KBM-7 (cell line): ENCODE results near the gene CTSE.

Source experiments
- DNase-seq: peaks from one replicate; pipeline ENCODE4 v3.0.0-alpha.2; 2015
- in situ Hi-C: fragments of 300-500 bp; cut with MboI; formaldehyde crosslinking; loops from 2 replicates; pipeline ENCODE4 v1.14.3; 2020; ENCODE audit warnings: low sequenced_read_pairs, low pct_unique_long_range_greater_than_20kb, mixed read lengths

CTSE gene

GRCh38 chr1:205977402-205978014 is 46.2 kb downstream of the CTSE start:
- peak; percentile 84 for DNase-seq
- in situ Hi-C loops: no loop called here

DNA sequence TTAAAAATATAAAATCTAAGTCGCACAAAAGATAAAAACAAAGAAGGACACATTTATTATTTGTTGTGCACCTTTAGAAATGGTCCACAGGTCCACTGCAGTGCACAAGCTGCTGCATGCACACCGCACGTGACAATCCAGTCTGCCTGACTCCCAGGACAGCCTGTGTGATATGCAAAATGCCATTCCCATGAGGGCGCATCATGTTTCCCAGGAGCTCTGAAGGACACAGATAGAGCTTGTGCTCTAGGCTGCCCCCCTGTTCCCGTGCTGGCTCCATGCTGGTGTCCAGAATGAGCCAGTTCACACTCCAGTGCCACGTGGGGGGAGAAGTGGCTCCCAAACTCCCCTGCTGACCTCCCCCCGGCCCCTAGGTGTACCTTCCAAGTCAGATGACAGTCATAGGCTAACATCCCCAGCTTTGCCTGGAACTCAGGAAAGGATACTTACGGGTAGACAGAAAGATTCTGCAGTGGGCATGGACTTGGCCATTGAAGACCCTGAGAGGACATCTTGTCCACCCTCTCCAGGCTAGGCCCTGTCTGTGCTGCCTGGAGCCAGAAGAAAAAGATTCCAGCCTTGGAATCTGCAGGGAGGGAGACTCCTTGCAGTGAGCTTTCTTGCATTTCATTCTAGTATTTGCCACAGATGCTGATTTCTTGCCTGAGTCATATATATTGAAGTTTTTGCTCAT is 46.8 kb downstream of the CTSE start:
- in situ Hi-C loops: no loop called here
- no peak for DNase-seq

DNA sequence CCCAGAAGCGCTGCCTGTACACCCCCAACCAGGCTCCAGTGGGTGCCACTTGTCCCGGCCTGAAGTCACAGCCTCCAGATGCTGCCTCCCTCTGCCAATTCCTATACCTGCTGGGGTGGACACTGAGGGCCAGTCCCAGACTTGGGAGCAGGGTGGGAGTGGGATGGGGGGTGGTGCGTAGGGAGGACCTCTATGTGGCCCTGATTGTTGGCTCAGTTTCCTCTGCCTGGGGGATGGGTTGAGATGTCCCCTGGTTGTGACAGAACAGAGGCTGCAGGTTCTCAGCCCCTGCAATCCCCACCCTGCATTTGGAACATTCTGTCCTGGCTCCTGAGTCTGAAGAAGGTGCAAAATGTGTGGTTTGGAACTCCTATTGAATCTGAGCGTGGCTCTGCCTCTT is 47.7 kb downstream of the CTSE start:
- no peak for DNase-seq
- in situ Hi-C loops: no loop called here

- in situ Hi-C loops: no loop called here
- DNase-seq: no peak
Observed at GRCh38 chr1:205975387-205975998, 48.2 kb downstream of the CTSE start.

DNA sequence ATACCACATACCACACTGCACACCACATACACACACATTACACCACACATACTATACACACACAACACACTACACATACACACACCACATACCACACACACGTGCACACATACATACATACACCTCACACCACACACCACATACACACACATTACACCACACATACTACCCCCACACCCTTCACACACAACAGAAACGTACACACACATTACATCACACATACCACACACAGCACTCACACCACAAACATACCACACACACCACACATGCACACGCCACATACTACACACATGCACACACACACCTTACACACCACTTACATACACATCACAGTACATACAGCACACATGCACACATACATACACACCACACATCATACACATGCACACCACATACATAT is 49.0 kb downstream of the CTSE start:
- in situ Hi-C loops: loop anchor here (25.0 kb wide), 1 partner anchor 187 kb away; the partner anchor contains the start of gene RAB29

DNA sequence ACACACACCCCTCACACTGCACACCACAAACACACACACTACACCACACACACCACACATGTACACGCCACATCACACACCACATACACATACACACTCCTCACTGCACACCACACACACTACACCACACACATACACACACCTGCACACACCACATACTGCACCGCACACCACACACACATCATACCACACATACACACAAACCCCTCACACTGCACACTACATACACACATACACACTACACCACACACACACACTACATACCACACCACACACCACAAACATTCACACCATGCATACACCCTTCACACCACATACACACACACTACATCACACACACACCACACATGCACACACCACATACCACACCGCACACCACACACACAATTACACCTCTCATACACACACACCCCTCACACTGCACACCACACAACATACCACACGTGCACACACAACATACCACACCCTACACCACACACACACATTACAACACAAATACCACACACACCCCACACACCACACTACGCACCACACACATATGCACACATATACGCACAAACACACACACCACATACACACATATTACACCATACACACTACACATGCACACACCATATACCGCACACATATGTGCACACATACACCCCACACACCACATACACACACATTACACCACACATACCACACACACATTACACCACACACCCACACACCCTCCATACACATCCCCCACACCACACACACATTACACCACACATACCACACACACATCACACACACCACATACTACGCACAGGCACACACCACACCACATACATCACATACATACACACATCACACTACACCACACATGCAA is 50.1 kb downstream of the CTSE start:
- no peak for DNase-seq
- in situ Hi-C loops: loop anchor here (25.0 kb wide), 1 partner anchor 186 kb away; the partner anchor contains the start of gene RAB29

More for the DNA sequence above, 49.0 kb downstream of the CTSE start:
- no peak for DNase-seq

DNA sequence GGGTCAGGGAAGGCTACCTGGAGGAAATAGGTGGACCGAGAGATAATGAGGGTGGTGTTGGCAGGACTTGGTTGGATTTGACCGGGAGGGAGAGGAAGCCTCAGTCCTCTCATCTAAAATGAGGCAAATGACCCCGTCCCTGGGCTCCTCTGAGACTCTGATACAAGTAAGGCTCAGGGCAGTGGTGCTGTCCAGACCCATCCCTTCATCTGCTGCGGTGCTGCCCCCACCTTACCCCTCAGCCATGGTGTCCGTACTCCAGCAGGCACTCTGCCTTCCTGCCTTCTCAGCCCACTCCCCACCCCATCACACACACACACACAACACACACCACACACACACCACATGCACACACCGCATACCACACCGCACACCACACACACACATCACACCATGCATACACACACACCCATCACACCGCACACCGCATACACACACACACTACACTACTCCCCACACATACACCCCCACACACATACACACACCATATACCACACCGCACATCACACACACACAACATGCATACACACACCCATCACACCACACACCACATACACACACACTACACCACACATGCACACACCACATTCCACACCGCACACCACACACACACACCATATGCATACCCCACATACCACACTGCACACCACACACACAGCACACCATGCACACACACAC is 51.1 kb downstream of the CTSE start:
- no peak for DNase-seq
- in situ Hi-C loops: loop anchor here (25.0 kb wide), 1 partner anchor 185 kb away; the partner anchor contains the start of gene RAB29

DNA sequence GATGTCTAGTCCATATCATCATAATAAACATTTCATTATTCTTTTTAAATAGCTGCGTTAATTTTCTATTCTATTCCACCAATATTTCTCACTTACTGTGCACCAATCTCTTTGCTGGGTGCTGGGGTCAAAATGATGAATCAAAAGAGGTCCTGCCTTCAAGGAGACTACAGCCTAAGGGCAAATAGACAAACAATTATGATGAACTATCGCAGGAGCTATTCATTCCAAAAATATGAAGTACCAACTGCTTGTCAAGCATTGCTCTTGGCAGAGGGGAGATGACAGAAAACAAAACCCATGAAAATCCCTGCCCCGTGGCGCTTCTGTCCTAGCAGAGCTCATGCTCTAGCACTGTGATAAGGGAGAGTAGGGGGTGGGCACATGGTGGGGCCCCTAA is 51.6 kb downstream of the CTSE start:
- DNase-seq: no peak
- in situ Hi-C loops: loop anchor here (25.0 kb wide), 1 partner anchor 185 kb away; the partner anchor contains the start of gene RAB29

GRCh38 chr1:205971082-205971481 is 52.6 kb downstream of the CTSE start:
- no peak for DNase-seq
- in situ Hi-C loops: loop anchor here (25.0 kb wide), 1 partner anchor 184 kb away; the partner anchor contains the start of gene RAB29

GRCh38 chr1:205970486-205970885 is 53.2 kb downstream of the CTSE start:
- in situ Hi-C loops: loop anchor here (25.0 kb wide), 1 partner anchor 183 kb away; the partner anchor contains the start of gene RAB29
- DNase-seq: no peak

- DNase-seq: no peak
- in situ Hi-C loops: loop anchor here (10.0 to 25.0 kb wide), 2 partner anchors 54 to 182 kb away; partner anchors contain the start of gene RAB29
Observed at GRCh38 chr1:205969229-205969628, 54.5 kb downstream of the CTSE start.

- in situ Hi-C loops: loop anchor here (10.0 to 25.0 kb wide), 2 partner anchors 53 to 180 kb away; partner anchors contain the start of gene RAB29
Observed at GRCh38 chr1:205967554-205968335, 56.0 kb downstream of the CTSE start.

GRCh38 chr1:205965036-205965884 is 58.4 kb downstream of the CTSE start:
- no peak for DNase-seq

More at GRCh38 chr1:205967554-205968335, 56.0 kb downstream of the CTSE start:
- no peak for DNase-seq

GRCh38 chr1:205963352-205964155 is 60.1 kb downstream of the CTSE start:
- no peak for DNase-seq
- in situ Hi-C loops: loop anchor here (10.0 to 25.0 kb wide), 2 partner anchors 49 to 176 kb away; partner anchors contain the start of gene RAB29

More at GRCh38 chr1:205965036-205965884, 58.4 kb downstream of the CTSE start:
- in situ Hi-C loops: loop anchor here (10.0 to 25.0 kb wide), 2 partner anchors 50 to 178 kb away; partner anchors contain the start of gene RAB29

DNA sequence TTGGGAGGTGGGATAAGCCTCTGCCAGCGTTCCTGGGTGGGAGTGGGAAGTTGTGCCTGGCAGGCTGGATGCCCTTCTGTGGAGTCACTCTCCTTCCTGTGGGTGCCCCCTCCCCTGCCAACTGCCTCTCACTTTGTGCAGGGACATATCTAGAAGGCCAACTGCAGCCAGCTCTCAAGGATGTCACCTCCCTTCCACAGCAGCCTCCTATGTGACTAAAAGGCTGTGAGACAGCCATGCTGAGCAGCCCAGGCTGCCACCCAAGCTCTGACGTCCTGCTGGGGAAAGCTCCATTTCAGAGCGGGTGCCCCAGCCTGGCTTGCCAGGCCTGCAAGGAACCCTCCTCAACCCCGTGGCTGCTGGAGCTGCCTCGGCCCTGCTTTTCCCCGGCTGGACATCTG is 60.9 kb downstream of the CTSE start:
- DNase-seq: no peak
- in situ Hi-C loops: loop anchor here (10.0 to 25.0 kb wide), 2 partner anchors 48 to 176 kb away; partner anchors contain the start of gene RAB29
